HepG2 (cell line): ENCODE data around the gene SERPINF2. TPM values are rescaled to one million over a fixed set of nuclear protein-coding genes. Genes with fewer than 3 reads are reported as not detected.

Source experiments
- GABPB1 ChIP-seq: IDR thresholded peaks from 2 replicates; pipeline ENCODE4 v1.6.1; 2016; ENCODE audit warnings: mild to moderate bottlenecking, missing genetic modification reagents, moderate library complexity, missing compliant biosample characterization
- GATAD1 ChIP-seq: IDR thresholded peaks from 2 replicates; pipeline ENCODE4 v1.6.1; 2016; ENCODE audit warnings: missing genetic modification reagents, missing compliant biosample characterization
- HMG20B ChIP-seq: conservative IDR thresholded peaks from 2 replicates; pipeline ENCODE4 v1.6.1; 2016; ENCODE audit warnings: missing genetic modification reagents, missing compliant biosample characterization
- MYC ChIP-seq: sonication (generic); formaldehyde crosslinking; IDR thresholded peaks from 2 replicates; pipeline ENCODE4 v1.9.0; 2021; ENCODE audit warnings: missing genetic modification reagents, borderline replicate concordance
- NR2F2 ChIP-seq: IDR thresholded peaks from 2 replicates; pipeline ENCODE4 v1.6.1; 2012; ENCODE audit warnings: low read depth, inconsistent platforms, borderline replicate concordance
- ZBTB38 ChIP-seq: sonication (generic); formaldehyde crosslinking; IDR thresholded peaks from 2 replicates; pipeline ENCODE4 v1.5.1; 2020; ENCODE audit warnings: mild to moderate bottlenecking, missing genetic modification reagents
- ZNF382 ChIP-seq: sonication (generic); formaldehyde crosslinking; IDR thresholded peaks from 2 replicates; pipeline ENCODE4 v1.5.0; 2020; ENCODE audit warnings: missing genetic modification reagents, mild to moderate bottlenecking, borderline replicate concordance
- ZNF558 ChIP-seq: sonication (generic); formaldehyde crosslinking; IDR thresholded peaks from 2 replicates; pipeline ENCODE4 v1.9.0; 2022; ENCODE audit warnings: mild to moderate bottlenecking, missing genetic modification reagents, borderline replicate concordance
- ZNF883 ChIP-seq: sonication (generic); formaldehyde crosslinking; IDR thresholded peaks from 2 replicates; pipeline ENCODE4 v1.5.1; 2020; ENCODE audit warnings: mild to moderate bottlenecking, missing genetic modification reagents; ENCODE audit errors: not compliant biosample characterization
- ZSCAN25 ChIP-seq: sonication (generic); formaldehyde crosslinking; IDR thresholded peaks from 2 replicates; pipeline ENCODE4 v1.8.0; 2022; ENCODE audit warnings: mild to moderate bottlenecking, missing genetic modification reagents
- polyA plus RNA-seq, 8 experiments: library from polyadenylated mRNA; depleted of rRNA in 3 of 8; stranded (reverse) in 7 of 8; unstranded in 1 of 8; fragments of >200 nt; fragmentation: Illumina TruSeq in 4 of 8; extraction: Trizol in 4 of 8; gene quantifications; 2 replicates each; pipeline versions ENCODE4 v1.2.1 to v1.2.3, GENCODE V29; 2011 to 2016; ENCODE audit warnings: low read depth in 4 of 8, missing spikeins in 1 of 8, mixed read lengths in 1 of 8; ENCODE audit not compliant: insufficient read depth in 1 of 8
- total RNA-seq, 5 experiments: library from RNA; depleted of rRNA; stranded (reverse); fragments of >200 nt; fragmentation: Illumina TruSeq; extraction: Trizol; gene quantifications; 2 replicates each; pipeline ENCODE4 v1.2.3, GENCODE V29; 2016; ENCODE audit warnings: low read depth in 1 of 5
- TF ChIP-seq, protein P1 (sequence below), 2 experiments: fragments of 450-650 bp in 1 of 2; sonication (generic) in 1 of 2; formaldehyde crosslinking; IDR thresholded peaks; 2 replicates each; pipeline versions ENCODE4 v1.5.0 to v1.8.0; 2020 to 2022; ENCODE audit warnings: mild to moderate bottlenecking in 1 of 2, missing genetic modification reagents in 1 of 2
- TF ChIP-seq, protein P2 (sequence below): sonication (generic); formaldehyde crosslinking; IDR thresholded peaks from 2 replicates; pipeline ENCODE4 v1.4.0; 2020; ENCODE audit warnings: mild to moderate bottlenecking, low read depth, missing genetic modification reagents
- TF ChIP-seq, protein P3 (sequence below): sonication (generic); formaldehyde crosslinking; conservative IDR thresholded peaks from 2 replicates; pipeline ENCODE4 v1.4.0; 2020; ENCODE audit warnings: missing genetic modification reagents
- TF ChIP-seq, protein P4 (sequence below): sonication (generic); formaldehyde crosslinking; IDR thresholded peaks from 2 replicates; pipeline ENCODE4 v1.5.0; 2020; ENCODE audit warnings: missing genetic modification reagents
- TF ChIP-seq, protein P5 (sequence below): sonication (generic); formaldehyde crosslinking; IDR thresholded peaks from 2 replicates; pipeline ENCODE4 v1.4.0; 2020; ENCODE audit warnings: mild to moderate bottlenecking, missing genetic modification reagents, borderline replicate concordance
- TF ChIP-seq, protein P6 (sequence below): IDR thresholded peaks from 2 replicates; pipeline ENCODE4 v1.6.1; 2016; ENCODE audit warnings: missing genetic modification reagents, missing compliant biosample characterization

SERPINF2 gene
- total and polyA plus RNA-seq, 2 of the 13 experiments (the other 11 are each of a cell fraction or from before 2014, with no cell fraction given): 309 to 548 TPM

DNA sequence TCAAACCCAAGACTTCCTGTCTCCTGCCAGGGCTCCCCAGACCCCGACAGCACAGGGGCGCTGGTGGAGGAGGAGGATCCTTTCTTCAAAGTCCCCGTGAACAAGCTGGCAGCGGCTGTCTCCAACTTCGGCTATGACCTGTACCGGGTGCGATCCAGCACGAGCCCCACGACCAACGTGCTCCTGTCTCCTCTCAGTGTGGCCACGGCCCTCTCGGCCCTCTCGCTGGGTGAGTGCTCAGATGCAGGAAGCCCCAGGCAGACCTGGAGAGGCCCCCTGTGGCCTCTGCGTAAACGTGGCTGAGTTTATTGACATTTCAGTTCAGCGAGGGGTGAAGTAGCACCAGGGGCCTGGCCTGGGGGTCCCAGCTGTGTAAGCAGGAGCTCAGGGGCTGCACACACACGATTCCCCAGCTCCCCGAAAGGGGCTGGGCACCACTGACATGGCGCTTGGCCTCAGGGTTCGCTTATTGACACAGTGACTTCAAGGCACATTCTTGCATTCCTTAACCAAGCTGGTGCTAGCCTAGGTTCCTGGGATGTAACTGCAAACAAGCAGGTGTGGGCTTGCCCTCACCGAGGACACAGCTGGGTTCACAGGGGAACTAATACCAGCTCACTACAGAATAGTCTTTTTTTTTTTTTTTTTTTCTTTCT, 27.3 kb downstream of the SERPINF2 start (continued):
- TF ChIP-seq, protein P1, sequence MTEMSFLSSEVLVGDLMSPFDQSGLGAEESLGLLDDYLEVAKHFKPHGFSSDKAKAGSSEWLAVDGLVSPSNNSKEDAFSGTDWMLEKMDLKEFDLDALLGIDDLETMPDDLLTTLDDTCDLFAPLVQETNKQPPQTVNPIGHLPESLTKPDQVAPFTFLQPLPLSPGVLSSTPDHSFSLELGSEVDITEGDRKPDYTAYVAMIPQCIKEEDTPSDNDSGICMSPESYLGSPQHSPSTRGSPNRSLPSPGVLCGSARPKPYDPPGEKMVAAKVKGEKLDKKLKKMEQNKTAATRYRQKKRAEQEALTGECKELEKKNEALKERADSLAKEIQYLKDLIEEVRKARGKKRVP (CRISPR knock-in tag; IDR thresholded peaks at IDR 0.05): no peak
- TF ChIP-seq ZNF883 (CRISPR knock-in tag) (no peak), ZSCAN25 (CRISPR knock-in tag) (no peak), HMG20B (0 out of 2 replicates have a peak, but pooled peaks have one; percentile 75), ZNF558 (CRISPR knock-in tag) (no peak), ZBTB38 (CRISPR knock-in tag) (0 out of 2 replicates have a peak, but pooled peaks have one; percentile 36), MYC (CRISPR knock-in tag) (0 out of 2 replicates have a peak, but pooled peaks have one; percentile 10), ZNF382 (CRISPR knock-in tag) (no peak), GATAD1 (peak; percentile 45; the same call in 1 of the 2 replicates), NR2F2 (peak; percentile 63; the same call in 1 of the 2 replicates), GABPB1 (CRISPR knock-in tag) (no peak)
- TF ChIP-seq, protein P2, sequence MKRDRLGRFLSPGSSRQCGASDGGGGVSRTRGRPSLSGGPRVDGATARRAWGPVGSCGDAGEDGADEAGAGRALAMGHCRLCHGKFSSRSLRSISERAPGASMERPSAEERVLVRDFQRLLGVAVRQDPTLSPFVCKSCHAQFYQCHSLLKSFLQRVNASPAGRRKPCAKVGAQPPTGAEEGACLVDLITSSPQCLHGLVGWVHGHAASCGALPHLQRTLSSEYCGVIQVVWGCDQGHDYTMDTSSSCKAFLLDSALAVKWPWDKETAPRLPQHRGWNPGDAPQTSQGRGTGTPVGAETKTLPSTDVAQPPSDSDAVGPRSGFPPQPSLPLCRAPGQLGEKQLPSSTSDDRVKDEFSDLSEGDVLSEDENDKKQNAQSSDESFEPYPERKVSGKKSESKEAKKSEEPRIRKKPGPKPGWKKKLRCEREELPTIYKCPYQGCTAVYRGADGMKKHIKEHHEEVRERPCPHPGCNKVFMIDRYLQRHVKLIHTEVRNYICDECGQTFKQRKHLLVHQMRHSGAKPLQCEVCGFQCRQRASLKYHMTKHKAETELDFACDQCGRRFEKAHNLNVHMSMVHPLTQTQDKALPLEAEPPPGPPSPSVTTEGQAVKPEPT (CRISPR knock-in tag): no peak
- TF ChIP-seq, protein P3, sequence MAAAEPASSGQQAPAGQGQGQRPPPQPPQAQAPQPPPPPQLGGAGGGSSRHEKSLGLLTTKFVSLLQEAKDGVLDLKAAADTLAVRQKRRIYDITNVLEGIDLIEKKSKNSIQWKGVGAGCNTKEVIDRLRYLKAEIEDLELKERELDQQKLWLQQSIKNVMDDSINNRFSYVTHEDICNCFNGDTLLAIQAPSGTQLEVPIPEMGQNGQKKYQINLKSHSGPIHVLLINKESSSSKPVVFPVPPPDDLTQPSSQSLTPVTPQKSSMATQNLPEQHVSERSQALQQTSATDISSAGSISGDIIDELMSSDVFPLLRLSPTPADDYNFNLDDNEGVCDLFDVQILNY (CRISPR knock-in tag): no peak
- TF ChIP-seq, protein P4, sequence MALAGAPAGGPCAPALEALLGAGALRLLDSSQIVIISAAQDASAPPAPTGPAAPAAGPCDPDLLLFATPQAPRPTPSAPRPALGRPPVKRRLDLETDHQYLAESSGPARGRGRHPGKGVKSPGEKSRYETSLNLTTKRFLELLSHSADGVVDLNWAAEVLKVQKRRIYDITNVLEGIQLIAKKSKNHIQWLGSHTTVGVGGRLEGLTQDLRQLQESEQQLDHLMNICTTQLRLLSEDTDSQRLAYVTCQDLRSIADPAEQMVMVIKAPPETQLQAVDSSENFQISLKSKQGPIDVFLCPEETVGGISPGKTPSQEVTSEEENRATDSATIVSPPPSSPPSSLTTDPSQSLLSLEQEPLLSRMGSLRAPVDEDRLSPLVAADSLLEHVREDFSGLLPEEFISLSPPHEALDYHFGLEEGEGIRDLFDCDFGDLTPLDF: no peak
- TF ChIP-seq, protein P5, sequence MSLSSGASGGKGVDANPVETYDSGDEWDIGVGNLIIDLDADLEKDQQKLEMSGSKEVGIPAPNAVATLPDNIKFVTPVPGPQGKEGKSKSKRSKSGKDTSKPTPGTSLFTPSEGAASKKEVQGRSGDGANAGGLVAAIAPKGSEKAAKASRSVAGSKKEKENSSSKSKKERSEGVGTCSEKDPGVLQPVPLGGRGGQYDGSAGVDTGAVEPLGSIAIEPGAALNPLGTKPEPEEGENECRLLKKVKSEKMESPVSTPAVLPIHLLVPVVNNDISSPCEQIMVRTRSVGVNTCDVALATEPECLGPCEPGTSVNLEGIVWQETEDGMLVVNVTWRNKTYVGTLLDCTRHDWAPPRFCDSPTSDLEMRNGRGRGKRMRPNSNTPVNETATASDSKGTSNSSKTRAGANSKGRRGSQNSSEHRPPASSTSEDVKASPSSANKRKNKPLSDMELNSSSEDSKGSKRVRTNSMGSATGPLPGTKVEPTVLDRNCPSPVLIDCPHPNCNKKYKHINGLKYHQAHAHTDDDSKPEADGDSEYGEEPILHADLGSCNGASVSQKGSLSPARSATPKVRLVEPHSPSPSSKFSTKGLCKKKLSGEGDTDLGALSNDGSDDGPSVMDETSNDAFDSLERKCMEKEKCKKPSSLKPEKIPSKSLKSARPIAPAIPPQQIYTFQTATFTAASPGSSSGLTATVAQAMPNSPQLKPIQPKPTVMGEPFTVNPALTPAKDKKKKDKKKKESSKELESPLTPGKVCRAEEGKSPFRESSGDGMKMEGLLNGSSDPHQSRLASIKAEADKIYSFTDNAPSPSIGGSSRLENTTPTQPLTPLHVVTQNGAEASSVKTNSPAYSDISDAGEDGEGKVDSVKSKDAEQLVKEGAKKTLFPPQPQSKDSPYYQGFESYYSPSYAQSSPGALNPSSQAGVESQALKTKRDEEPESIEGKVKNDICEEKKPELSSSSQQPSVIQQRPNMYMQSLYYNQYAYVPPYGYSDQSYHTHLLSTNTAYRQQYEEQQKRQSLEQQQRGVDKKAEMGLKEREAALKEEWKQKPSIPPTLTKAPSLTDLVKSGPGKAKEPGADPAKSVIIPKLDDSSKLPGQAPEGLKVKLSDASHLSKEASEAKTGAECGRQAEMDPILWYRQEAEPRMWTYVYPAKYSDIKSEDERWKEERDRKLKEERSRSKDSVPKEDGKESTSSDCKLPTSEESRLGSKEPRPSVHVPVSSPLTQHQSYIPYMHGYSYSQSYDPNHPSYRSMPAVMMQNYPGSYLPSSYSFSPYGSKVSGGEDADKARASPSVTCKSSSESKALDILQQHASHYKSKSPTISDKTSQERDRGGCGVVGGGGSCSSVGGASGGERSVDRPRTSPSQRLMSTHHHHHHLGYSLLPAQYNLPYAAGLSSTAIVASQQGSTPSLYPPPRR: peak; percentile 68; the same call in 1 of the 2 replicates
- TF ChIP-seq, protein P6, sequence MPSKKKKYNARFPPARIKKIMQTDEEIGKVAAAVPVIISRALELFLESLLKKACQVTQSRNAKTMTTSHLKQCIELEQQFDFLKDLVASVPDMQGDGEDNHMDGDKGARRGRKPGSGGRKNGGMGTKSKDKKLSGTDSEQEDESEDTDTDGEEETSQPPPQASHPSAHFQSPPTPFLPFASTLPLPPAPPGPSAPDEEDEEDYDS (CRISPR knock-in tag): no peak
